ENCODE results near the gene R3HDM2. TPM values are rescaled to one million over a fixed set of nuclear protein-coding genes. Genes with fewer than 3 reads are reported as not detected.
A peak's percentile ranks its signal among the peaks of the same experiment; 100 is the strongest.

The R3HDM2 gene
- total and polyA plus RNA-seq, 2 experiments from 2014 or later = 13.4 to 28.7 TPM

- no peak for DNase-seq (ENCODE audit: low spot score)
- Histone ChIP-seq H2AFZ (no peak overlapping the region), H3K27me3 (no peaks in the 10 kb centered on the region), H3K9me2 (replicated peaks; ENCODE audit: insufficient read depth) (no peaks in the 10 kb centered on the region), H3K79me2 (peaks cover 6% of the 10 kb centered on the region), H3K4me1 (ENCODE audit: insufficient read depth) (no peaks in the 10 kb centered on the region), H3K4me3 (no peak overlapping the region), H3K27ac (peak overlapping the region; percentile 11), H3K36me3 (replicated peaks; ENCODE audit: insufficient read depth, low read depth) (no peaks in the 10 kb centered on the region), H3K4me2 (peak overlapping the region; percentile 31), H4K20me1 (ENCODE audit: insufficient read depth, poor library complexity, severe bottlenecking) (no peaks in the 10 kb centered on the region), H3K9me3 (ENCODE audit: low read depth) (no peaks in the 10 kb centered on the region)
- 82% methylated on average over 5 of the region's 5 CpGs for WGBS (ENCODE audit: low lambda C conversion rate, missing lambda C conversion rate)
- TF ChIP-seq EZH2 (IDR thresholded peaks at IDR 0.05; ENCODE audit: borderline replicate concordance) (no peak), EZH2phosphoT487 (IDR thresholded peaks at IDR 0.05; ENCODE audit: low read depth, severe bottlenecking, unreplicated experiment) (no peak), CTCF (IDR thresholded peaks at IDR 0.05; ENCODE audit: poor library complexity) (no peak)
These were observed 42.4 kb downstream of the R3HDM2 start for GRCh38 chr12:57388425-57388824.

- Histone ChIP-seq H3K27ac (no peak overlapping the region), H3K4me1 (ENCODE audit: insufficient read depth) (no peaks in the 10 kb centered on the region), H3K4me2 (no peak overlapping the region), H3K79me2 (peaks cover 2% of the 10 kb centered on the region), H3K36me3 (replicated peaks; ENCODE audit: insufficient read depth, low read depth) (no peaks in the 10 kb centered on the region), H3K9me3 (ENCODE audit: low read depth) (no peaks in the 10 kb centered on the region), H4K20me1 (ENCODE audit: insufficient read depth, poor library complexity, severe bottlenecking) (no peaks in the 10 kb centered on the region), H3K27me3 (no peaks in the 10 kb centered on the region), H3K4me3 (no peak overlapping the region), H3K9me2 (replicated peaks; ENCODE audit: insufficient read depth) (no peaks in the 10 kb centered on the region), H2AFZ (no peak overlapping the region)
- no peak for DNase-seq (ENCODE audit: low spot score)
- TF ChIP-seq EZH2 (IDR thresholded peaks at IDR 0.05; ENCODE audit: borderline replicate concordance) (no peak), CTCF (IDR thresholded peaks at IDR 0.05; ENCODE audit: poor library complexity) (no peak)
- 97% methylated on average over 29 of the region's 33 CpGs for WGBS (ENCODE audit: low lambda C conversion rate, missing lambda C conversion rate)
These were observed 44.6 kb downstream of the R3HDM2 start for GRCh38 chr12:57386187-57386720.

- no peaks in the 10 kb centered on the region for H3K9me3 ChIP-seq (ENCODE audit: low read depth)
- no peaks in the 10 kb centered on the region for H4K20me1 ChIP-seq (ENCODE audit: insufficient read depth, poor library complexity, severe bottlenecking)
- no peak for TF ChIP-seq EZH2 (IDR thresholded peaks at IDR 0.05; ENCODE audit: borderline replicate concordance)
- TF ChIP-seq EZH2phosphoT487 (IDR thresholded peaks at IDR 0.05; ENCODE audit: low read depth, severe bottlenecking, unreplicated experiment) = no peak
- TF ChIP-seq CTCF (IDR thresholded peaks at IDR 0.05; ENCODE audit: poor library complexity) = no peak
- H3K27ac ChIP-seq = no peak overlapping the region
- DNase-seq (ENCODE audit: low spot score) = no peak
- H3K4me2 ChIP-seq = no peak overlapping the region
- WGBS (ENCODE audit: low lambda C conversion rate, missing lambda C conversion rate) = 100% methylated on average over 3 of the region's 3 CpGs
- no peaks in the 10 kb centered on the region for H3K4me1 ChIP-seq (ENCODE audit: insufficient read depth)
- no peak overlapping the region for H3K4me3 ChIP-seq
- peaks cover 2% of the 10 kb centered on the region for H3K79me2 ChIP-seq
- no peaks in the 10 kb centered on the region for H3K36me3 ChIP-seq (replicated peaks; ENCODE audit: insufficient read depth, low read depth)
- no peak overlapping the region for H2AFZ ChIP-seq
- H3K9me2 ChIP-seq (replicated peaks; ENCODE audit: insufficient read depth) = no peaks in the 10 kb centered on the region
- H3K27me3 ChIP-seq = no peaks in the 10 kb centered on the region
These were observed 45.3 kb downstream of the R3HDM2 start for GRCh38 chr12:57385586-57385985.

- TF ChIP-seq EZH2 (IDR thresholded peaks at IDR 0.05; ENCODE audit: borderline replicate concordance) = no peak
- H3K4me3 ChIP-seq = no peak overlapping the region
- no peaks in the 10 kb centered on the region for H3K9me3 ChIP-seq (ENCODE audit: low read depth)
- H3K79me2 ChIP-seq = peaks cover 2% of the 10 kb centered on the region
- H3K4me1 ChIP-seq (ENCODE audit: insufficient read depth) = no peaks in the 10 kb centered on the region
- no peaks in the 10 kb centered on the region for H4K20me1 ChIP-seq (ENCODE audit: insufficient read depth, poor library complexity, severe bottlenecking)
- H3K4me2 ChIP-seq = no peak overlapping the region
- no peaks in the 10 kb centered on the region for H3K9me2 ChIP-seq (replicated peaks; ENCODE audit: insufficient read depth)
- 100% methylated on average over 1 of the region's 1 CpG for WGBS (ENCODE audit: low lambda C conversion rate, missing lambda C conversion rate)
- H2AFZ ChIP-seq = no peak overlapping the region
- H3K36me3 ChIP-seq (replicated peaks; ENCODE audit: insufficient read depth, low read depth) = no peaks in the 10 kb centered on the region
- no peaks in the 10 kb centered on the region for H3K27me3 ChIP-seq
- no peak overlapping the region for H3K27ac ChIP-seq
- DNase-seq (ENCODE audit: low spot score) = no peak
These were observed 46.4 kb downstream of the R3HDM2 start for GRCh38 chr12:57384478-57384877.
